Osteoblast (primary cell): ENCODE results near the gene TMPRSS15. TPM values are rescaled to one million over a fixed set of nuclear protein-coding genes. Genes with fewer than 3 reads are reported as not detected.

ENCODE experiments used
- DNase-seq: peaks from one replicate; pipeline ENCODE4 v3.0.0; 2011; ENCODE audit warnings: low spot score, mixed read lengths; ENCODE audit not compliant: insufficient read length; ENCODE audit errors: missing footprints
- H2AFZ ChIP-seq: 2 replicates; pipeline ENCODE4 v1.6.0; 2011; ENCODE audit warnings: mild to moderate bottlenecking, low read length
- H3K27ac ChIP-seq: 2 replicates; pipeline ENCODE4 v1.5.1; 2011; ENCODE audit warnings: mild to moderate bottlenecking, low read depth, low read length, moderate library complexity
- H3K27me3 ChIP-seq: 2 replicates; pipeline ENCODE4 v1.6.0; 2012; ENCODE audit warnings: mild to moderate bottlenecking, control low read depth, inconsistent platforms, low read length, moderate library complexity; ENCODE audit not compliant: insufficient read depth
- H3K36me3 ChIP-seq: 2 replicates; pipeline ENCODE4 v1.5.1; 2011; ENCODE audit warnings: mild to moderate bottlenecking, low read length, control low read depth, moderate library complexity; ENCODE audit not compliant: insufficient read depth
- H3K4me1 ChIP-seq: 2 replicates; pipeline ENCODE4 v1.5.1; 2011; ENCODE audit warnings: mild to moderate bottlenecking, low read length, control low read depth, moderate library complexity; ENCODE audit not compliant: insufficient read depth
- H3K4me2 ChIP-seq: 2 replicates; pipeline ENCODE4 v1.6.0; 2011; ENCODE audit warnings: mild to moderate bottlenecking, low read length; ENCODE audit not compliant: insufficient read depth
- H3K4me3 ChIP-seq: fragments of 200-600 bp; sonication (generic); 3 replicates; pipeline ENCODE4 v1.5.1; 2012; ENCODE audit warnings: mild to moderate bottlenecking, low read length, inconsistent platforms; ENCODE audit not compliant: insufficient read depth
- H3K79me2 ChIP-seq: 2 replicates; pipeline ENCODE4 v1.6.0; 2012; ENCODE audit warnings: mild to moderate bottlenecking, low read length, control low read depth, inconsistent platforms; ENCODE audit not compliant: insufficient read depth
- H3K9me3 ChIP-seq: 2 replicates; pipeline ENCODE4 v1.5.1; 2011; ENCODE audit warnings: low read depth, low read length, control low read depth
- H4K20me1 ChIP-seq: 2 replicates; pipeline ENCODE4 v1.6.0; 2012; ENCODE audit warnings: mild to moderate bottlenecking, low read length, control low read depth; ENCODE audit not compliant: insufficient read depth
- CTCF ChIP-seq: IDR thresholded peaks from 2 replicates; pipeline ENCODE4 v1.5.1; 2011; ENCODE audit warnings: mild to moderate bottlenecking, low read depth, low read length, moderate library complexity; ENCODE audit errors: extremely low read depth
- total RNA-seq: library from RNA; depleted of rRNA; stranded (reverse); fragments of >200 nt; gene quantifications from 2 replicates; pipeline ENCODE4 v1.2.3, GENCODE V29; 2012

Gene TMPRSS15
- total RNA-seq, 1 donor, result not detected

DNA sequence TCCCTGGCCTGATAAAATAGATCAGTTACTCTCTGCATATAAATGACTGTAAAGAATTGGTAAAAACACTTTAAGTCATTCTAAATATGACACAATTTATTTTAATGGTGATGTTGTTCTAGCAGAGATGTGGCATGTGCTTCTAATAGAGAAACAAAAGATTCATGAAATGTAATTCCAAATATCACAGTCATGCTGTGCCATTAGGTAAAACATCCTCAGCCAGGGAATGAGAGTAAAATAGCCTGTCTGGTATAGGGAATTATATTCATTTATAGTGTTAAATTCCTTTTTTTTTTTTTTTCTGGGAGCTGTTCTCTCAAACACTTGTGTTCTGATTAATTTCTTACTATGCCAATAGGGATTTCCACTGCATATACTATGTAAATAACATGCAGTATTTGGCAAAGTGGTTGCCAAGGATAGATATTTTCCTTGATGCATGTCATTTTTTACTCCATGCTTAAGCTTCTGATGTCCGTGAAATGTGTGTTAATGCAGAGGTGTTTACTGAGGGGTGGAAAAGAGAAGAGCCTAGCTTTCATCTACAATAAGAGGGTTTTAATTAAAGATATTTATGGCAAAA, 67.8 kb downstream of the TMPRSS15 start:
- Histone ChIP-seq H4K20me1 (no peaks in the 10 kb centered on the region), H3K4me1 (no peaks in the 10 kb centered on the region), H3K79me2 (no peaks in the 10 kb centered on the region), H3K27ac (no peak overlapping the region), H3K9me3 (no peaks in the 10 kb centered on the region), H3K4me3 (no peak overlapping the region), H3K4me2 (no peak overlapping the region), H3K27me3 (no peaks in the 10 kb centered on the region), H3K36me3 (no peaks in the 10 kb centered on the region), H2AFZ (no peak overlapping the region)
- no peak for DNase-seq
- no peak for TF ChIP-seq CTCF

GRCh38 chr21:18334066-18334465, 69.5 kb downstream of the TMPRSS15 start:
- no peaks in the 10 kb centered on the region for H3K79me2 ChIP-seq
- H3K4me3 ChIP-seq, result no peak overlapping the region
- no peak for DNase-seq
- H4K20me1 ChIP-seq, result no peaks in the 10 kb centered on the region
- no peaks in the 10 kb centered on the region for H3K9me3 ChIP-seq
- no peaks in the 10 kb centered on the region for H3K36me3 ChIP-seq
- no peak overlapping the region for H3K27ac ChIP-seq
- H2AFZ ChIP-seq, result no peak overlapping the region
- H3K4me1 ChIP-seq, result no peaks in the 10 kb centered on the region
- no peak overlapping the region for H3K4me2 ChIP-seq
- H3K27me3 ChIP-seq, result no peaks in the 10 kb centered on the region
- no peak for TF ChIP-seq CTCF

GRCh38 chr21:18318156-18318555, 85.4 kb downstream of the TMPRSS15 start:
- TF ChIP-seq CTCF, result no peak
- Histone ChIP-seq H3K4me1 (no peaks in the 10 kb centered on the region), H3K4me2 (no peak overlapping the region), H4K20me1 (no peaks in the 10 kb centered on the region), H3K27ac (no peak overlapping the region), H3K36me3 (no peaks in the 10 kb centered on the region), H3K4me3 (no peak overlapping the region), H3K27me3 (no peaks in the 10 kb centered on the region), H3K79me2 (no peaks in the 10 kb centered on the region), H3K9me3 (no peaks in the 10 kb centered on the region), H2AFZ (no peak overlapping the region)
- DNase-seq, result no peak

DNA sequence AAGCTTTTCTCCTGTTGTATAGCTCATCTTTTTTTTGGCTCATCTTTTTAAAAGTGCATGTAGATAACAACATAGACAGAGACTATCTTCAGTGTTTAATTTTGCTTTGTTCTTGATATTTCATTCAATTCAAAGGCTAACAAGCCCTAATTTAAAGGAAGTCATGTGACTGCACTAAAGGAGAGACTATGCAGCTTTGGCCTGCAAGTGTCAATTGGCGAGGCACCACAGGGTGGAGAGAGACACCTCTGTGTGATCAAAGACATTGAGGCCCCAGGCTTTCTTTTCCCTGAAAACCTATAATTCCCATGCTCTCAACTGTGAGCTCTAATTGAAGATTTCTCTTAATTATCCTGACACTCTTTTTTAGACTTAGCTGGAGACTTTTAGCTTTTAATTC, 105.4 kb downstream of the TMPRSS15 start:
- Histone ChIP-seq H3K4me2 (no peak overlapping the region), H3K27ac (no peak overlapping the region), H3K4me1 (no peaks in the 10 kb centered on the region), H3K36me3 (no peaks in the 10 kb centered on the region), H3K27me3 (no peaks in the 10 kb centered on the region), H4K20me1 (no peaks in the 10 kb centered on the region), H3K4me3 (no peak overlapping the region), H2AFZ (no peak overlapping the region), H3K79me2 (no peaks in the 10 kb centered on the region), H3K9me3 (peaks cover 3% of the 10 kb centered on the region)
- no peak for TF ChIP-seq CTCF
- no peak for DNase-seq
